ENCODE measurements around the gene SPEF1. TPM values are rescaled to one million over a fixed set of nuclear protein-coding genes. Genes with fewer than 3 reads are reported as not detected.

SPEF1 gene
- total RNA-seq, 1 experiment from 2014 or later, result not detected

DNA sequence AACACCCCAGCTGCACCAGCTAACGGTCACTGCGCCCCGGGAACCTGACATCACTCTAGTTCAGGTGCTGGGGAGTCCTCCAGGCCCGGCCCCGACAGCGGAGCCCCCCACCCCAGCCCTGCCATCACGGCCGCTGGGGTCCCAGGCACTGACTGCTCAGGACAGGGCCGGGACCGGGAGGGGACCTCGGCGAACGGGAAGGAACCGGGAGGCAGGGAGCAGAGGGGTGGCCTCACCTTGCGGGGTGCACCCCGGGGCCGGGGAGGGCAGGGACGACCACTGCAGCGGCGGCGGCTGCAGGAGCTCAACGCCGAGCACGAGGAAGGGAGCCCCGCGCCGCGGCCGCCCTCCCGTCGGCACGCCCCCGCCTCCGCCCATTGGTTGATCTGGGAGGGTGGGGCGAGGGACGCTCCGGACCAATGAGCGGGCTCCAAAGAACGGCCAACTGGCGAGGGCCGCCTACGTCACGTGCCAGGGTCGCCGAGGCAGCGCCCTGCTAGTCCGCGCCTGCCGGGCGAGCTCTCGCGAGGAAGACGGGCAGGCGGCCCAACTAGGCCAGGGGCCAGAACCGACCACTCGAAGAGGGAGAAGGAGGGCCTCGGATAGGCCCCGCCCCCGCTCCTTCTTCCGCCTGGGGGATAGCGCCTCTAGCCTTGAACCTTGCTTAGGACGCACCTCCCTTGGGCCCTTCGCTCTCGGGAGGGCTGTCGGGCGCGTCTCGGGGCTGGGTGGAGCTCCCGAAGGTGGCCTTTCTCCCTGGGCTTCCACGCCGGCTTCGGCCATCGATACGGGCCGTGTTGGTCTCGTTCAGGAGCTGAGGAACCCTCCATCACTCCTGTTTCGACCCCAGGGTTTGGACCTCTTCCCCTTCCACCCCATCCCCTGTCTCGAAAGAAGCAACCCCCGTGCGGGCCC lies 13.6 kb downstream of the SPEF1 start, which contains the start of gene ADISSP:
Gene ADISSP, minus strand, starts transcription at position 327 of the 915 bp plus-strand sequence. CDS start 7,653 bp downstream, outside the sequence.
- TF ChIP-seq, protein P1, sequence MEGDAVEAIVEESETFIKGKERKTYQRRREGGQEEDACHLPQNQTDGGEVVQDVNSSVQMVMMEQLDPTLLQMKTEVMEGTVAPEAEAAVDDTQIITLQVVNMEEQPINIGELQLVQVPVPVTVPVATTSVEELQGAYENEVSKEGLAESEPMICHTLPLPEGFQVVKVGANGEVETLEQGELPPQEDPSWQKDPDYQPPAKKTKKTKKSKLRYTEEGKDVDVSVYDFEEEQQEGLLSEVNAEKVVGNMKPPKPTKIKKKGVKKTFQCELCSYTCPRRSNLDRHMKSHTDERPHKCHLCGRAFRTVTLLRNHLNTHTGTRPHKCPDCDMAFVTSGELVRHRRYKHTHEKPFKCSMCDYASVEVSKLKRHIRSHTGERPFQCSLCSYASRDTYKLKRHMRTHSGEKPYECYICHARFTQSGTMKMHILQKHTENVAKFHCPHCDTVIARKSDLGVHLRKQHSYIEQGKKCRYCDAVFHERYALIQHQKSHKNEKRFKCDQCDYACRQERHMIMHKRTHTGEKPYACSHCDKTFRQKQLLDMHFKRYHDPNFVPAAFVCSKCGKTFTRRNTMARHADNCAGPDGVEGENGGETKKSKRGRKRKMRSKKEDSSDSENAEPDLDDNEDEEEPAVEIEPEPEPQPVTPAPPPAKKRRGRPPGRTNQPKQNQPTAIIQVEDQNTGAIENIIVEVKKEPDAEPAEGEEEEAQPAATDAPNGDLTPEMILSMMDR (IDR thresholded peaks at IDR 0.05; ENCODE audit: insufficient read depth in 1 of 2, low read depth in 1 of 2, low read length in 1 of 2, severe bottlenecking in 1 of 2, unreplicated experiment in 1 of 2), result peak in 1 of 2 experiments; percentile 29
- no TSS peak for BruUV-seq (replicated peaks)

DNA sequence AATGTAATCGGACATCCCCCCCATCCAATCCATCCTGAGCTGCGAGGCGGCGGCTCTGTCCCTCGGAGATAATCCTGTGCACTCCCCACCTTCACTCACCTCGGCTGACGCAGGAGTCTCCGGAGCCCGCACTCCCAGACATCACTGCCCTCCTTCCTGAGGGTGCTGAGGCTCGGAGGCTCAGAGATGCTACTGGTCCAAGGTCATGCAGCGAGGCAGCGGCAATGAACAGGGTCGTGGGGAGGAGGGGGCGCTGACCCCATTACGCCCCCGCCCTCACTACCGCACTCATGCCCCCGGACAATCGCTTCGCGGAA lies 14.2 kb downstream of the SPEF1 start:
- Mint-ChIP-seq H3K4me3 (ENCODE audit: unreplicated experiment) (peak overlapping the region; percentile 90), H3K27me3 (ENCODE audit: insufficient read depth, unreplicated experiment) (no peaks in the 10 kb centered on the region), H3K4me1 (ENCODE audit: low read depth, unreplicated experiment) (peaks cover 7% of the 10 kb centered on the region), H3K9me3 (ENCODE audit: unreplicated experiment) (no peaks in the 10 kb centered on the region), H3K27ac (ENCODE audit: unreplicated experiment) (peak overlapping the region; percentile 70), H3K36me3 (ENCODE audit: insufficient read depth, unreplicated experiment) (peaks cover 8% of the 10 kb centered on the region)
- Histone ChIP-seq H3K4me1 (peaks cover 11% of the 10 kb centered on the region), H3K9me3 (no peaks in the 10 kb centered on the region), H3K36me3 (ENCODE audit: control insufficient read depth, insufficient read depth, low read length) (no peaks in the 10 kb centered on the region), H3K4me3 (ENCODE audit: low read depth, low read length) (peak overlapping the region; percentile 91), H3K27me3 (replicated peaks; ENCODE audit: control insufficient read depth, insufficient read depth, low read length) (no peaks in the 10 kb centered on the region)
- BruUV-seq (replicated peaks), result TSS peak; percentile 59
- no peak for DNase-seq
- TF ChIP-seq, protein P1 (IDR thresholded peaks at IDR 0.05; ENCODE audit: insufficient read depth in 1 of 2, low read depth in 1 of 2, low read length in 1 of 2, severe bottlenecking in 1 of 2, unreplicated experiment in 1 of 2), result no peak
- CTCF ChIA-PET, result interaction anchor here (0.8 to 3.8 kb wide), 13 partner anchors 10 to 408 kb away, joined by 3 to 49 read pairs (median 9); partner anchors contain the start of genes CENPB and SPEF1
- POLR2A ChIA-PET, result interaction anchor here (0.5 to 1.6 kb wide), 7 partner anchors 13 to 90 kb away, joined by 3 to 10 read pairs (median 5); partner anchors contain the start of genes CENPB and SPEF1
- intact Hi-C loops (cut with micrococcal nuclease; ENCODE audit: unreplicated experiment), result no loop called here

More for the DNA sequence above, 13.6 kb downstream of the SPEF1 start, which contains the start of gene ADISSP:
- peak; percentile 99 for DNase-seq
- ChIA-PET CTCF (interaction anchor here (0.7 to 3.8 kb wide), 21 partner anchors 11 to 409 kb away, joined by 3 to 49 read pairs (median 9); partner anchors contain the start of genes AP5S1, CENPB and SPEF1), POLR2A (interaction anchor here (0.5 to 1.9 kb wide), 10 partner anchors 13 to 91 kb away, joined by 3 to 11 read pairs (median 5); partner anchors contain the start of genes AP5S1, CDC25B, CENPB and SPEF1)
- peaks cover 8% of the 10 kb centered on the region for H3K36me3 Mint-ChIP-seq (ENCODE audit: insufficient read depth, unreplicated experiment)
- H3K9me3 ChIP-seq, result no peaks in the 10 kb centered on the region
- H3K27ac Mint-ChIP-seq (ENCODE audit: unreplicated experiment), result peak within 1 kb of the TSS; percentile 90
- H3K4me3 Mint-ChIP-seq (ENCODE audit: unreplicated experiment), result peak within 1 kb of the TSS; percentile 90
- no peaks in the 10 kb centered on the region for H3K9me3 Mint-ChIP-seq (ENCODE audit: unreplicated experiment)
- intact Hi-C loops (cut with micrococcal nuclease; ENCODE audit: unreplicated experiment), result loop anchor here (1.0 to 2.0 kb wide), 4 partner anchors 14 to 91 kb away; partner anchors contain the start of gene SPEF1
- peak within 1 kb of the TSS; percentile 91 for H3K4me3 ChIP-seq (ENCODE audit: low read depth, low read length)
- no peaks in the 10 kb centered on the region for H3K27me3 Mint-ChIP-seq (ENCODE audit: insufficient read depth, unreplicated experiment)
- H3K4me1 ChIP-seq, result peaks cover 11% of the 10 kb centered on the region
- no peaks in the 10 kb centered on the region for H3K27me3 ChIP-seq (replicated peaks; ENCODE audit: control insufficient read depth, insufficient read depth, low read length)
- peaks cover 7% of the 10 kb centered on the region for H3K4me1 Mint-ChIP-seq (ENCODE audit: low read depth, unreplicated experiment)
- no peaks in the 10 kb centered on the region for H3K36me3 ChIP-seq (ENCODE audit: control insufficient read depth, insufficient read depth, low read length)

DNA sequence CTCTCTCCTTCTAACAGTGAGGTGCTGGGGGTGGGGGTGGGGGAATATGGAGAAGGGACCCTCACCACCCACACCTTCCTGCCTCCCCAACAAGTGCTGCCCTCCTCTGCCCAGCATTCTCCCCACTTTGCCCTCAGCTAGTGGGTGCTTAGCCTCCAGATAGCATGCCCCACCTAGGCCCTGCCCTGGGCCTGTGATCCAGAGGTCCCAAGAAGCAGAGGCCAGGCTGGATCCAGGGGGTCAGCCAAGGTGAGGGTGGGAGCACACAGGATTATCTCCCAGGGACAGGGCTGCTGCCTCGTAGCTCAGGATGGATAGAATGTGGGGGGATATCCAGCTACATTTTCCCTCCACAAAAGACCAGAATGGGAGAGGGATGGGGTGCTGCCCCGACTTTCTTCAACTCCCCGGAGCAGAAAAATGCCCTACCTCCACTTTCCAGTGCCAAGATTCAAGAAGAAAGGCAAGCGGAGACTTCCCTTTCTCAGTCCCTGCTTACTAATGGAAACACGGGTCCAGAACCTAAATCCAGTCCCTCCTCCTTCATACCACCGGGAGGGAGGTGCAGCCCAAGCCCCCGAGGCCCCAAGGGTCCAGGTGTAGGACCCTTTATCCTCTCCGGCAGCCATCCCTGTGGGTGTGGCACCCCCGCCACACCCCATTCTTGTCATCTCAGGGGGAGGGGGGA lies 14.7 kb downstream of the SPEF1 start:
- no peak for DNase-seq
- H3K36me3 Mint-ChIP-seq (ENCODE audit: insufficient read depth, unreplicated experiment), result peaks cover 8% of the 10 kb centered on the region
- H3K27ac Mint-ChIP-seq (ENCODE audit: unreplicated experiment), result peak overlapping the region; percentile 70
- CTCF ChIA-PET, result interaction anchor here (0.8 to 3.8 kb wide), 2 partner anchors 15 to 50 kb away, joined by 4 to 38 read pairs; partner anchors contain the start of gene SPEF1
- H3K27me3 Mint-ChIP-seq (ENCODE audit: insufficient read depth, unreplicated experiment), result no peaks in the 10 kb centered on the region
- no peaks in the 10 kb centered on the region for H3K9me3 ChIP-seq
- no peaks in the 10 kb centered on the region for H3K9me3 Mint-ChIP-seq (ENCODE audit: unreplicated experiment)
- H3K27me3 ChIP-seq (replicated peaks; ENCODE audit: control insufficient read depth, insufficient read depth, low read length), result no peaks in the 10 kb centered on the region
- peak overlapping the region; percentile 90 for H3K4me3 Mint-ChIP-seq (ENCODE audit: unreplicated experiment)
- POLR2A ChIA-PET, result interaction anchor here (1.2 kb wide), 1 partner anchor 52 kb away, joined by 4 read pairs; no protein-coding TSS in a partner anchor
- TF ChIP-seq, protein P1 (IDR thresholded peaks at IDR 0.05; ENCODE audit: insufficient read depth in 1 of 2, low read depth in 1 of 2, low read length in 1 of 2, severe bottlenecking in 1 of 2, unreplicated experiment in 1 of 2), result no peak
- H3K36me3 ChIP-seq (ENCODE audit: control insufficient read depth, insufficient read depth, low read length), result no peaks in the 10 kb centered on the region
- H3K4me1 ChIP-seq, result peaks cover 11% of the 10 kb centered on the region
- peak overlapping the region; percentile 91 for H3K4me3 ChIP-seq (ENCODE audit: low read depth, low read length)
- intact Hi-C loops (cut with micrococcal nuclease; ENCODE audit: unreplicated experiment), result no loop called here
- peaks cover 7% of the 10 kb centered on the region for H3K4me1 Mint-ChIP-seq (ENCODE audit: low read depth, unreplicated experiment)
- no TSS peak for BruUV-seq (replicated peaks)

All from Caco-2 (cell line).